SK-N-SH treated with all-trans-retinoic acid at 6 μM for 48 hours (cell line): ENCODE measurements around the gene TMEM163.

Experiments
- CREB5 ChIP-seq: fragments of 250-450 bp; sonication (Bioruptor Pico); IDR thresholded peaks from 2 replicates; pipeline ENCODE4 v1.5.1; 2020; ENCODE audit warnings: low read depth, mild to moderate bottlenecking, moderate library complexity
- CSDC2 ChIP-seq: fragments of 250-450 bp; sonication (Bioruptor Pico); IDR thresholded peaks from 2 replicates; pipeline ENCODE4 v1.5.0; 2020; ENCODE audit warnings: mild to moderate bottlenecking, moderate library complexity
- OSR1 ChIP-seq: fragments of 250-450 bp; sonication (Bioruptor Pico); IDR thresholded peaks from 2 replicates; pipeline ENCODE4 v1.8.0; 2022; ENCODE audit warnings: moderate library complexity, mild to moderate bottlenecking, inconsistent platforms
- PATZ1 ChIP-seq: fragments of 250-450 bp; sonication (Bioruptor Pico); IDR thresholded peaks from 2 replicates; pipeline ENCODE4 v1.8.0; 2020; ENCODE audit warnings: mild to moderate bottlenecking, moderate library complexity, borderline replicate concordance
- TSHZ2 ChIP-seq: fragments of 250-450 bp; sonication (Bioruptor Pico); IDR thresholded peaks from 2 replicates; pipeline ENCODE4 v1.5.0; 2020; ENCODE audit warnings: mild to moderate bottlenecking, moderate library complexity
- ZFP3 ChIP-seq: fragments of 250-450 bp; sonication (Bioruptor Pico); IDR thresholded peaks from 2 replicates; pipeline ENCODE4 v1.5.0; 2020; ENCODE audit warnings: mild to moderate bottlenecking, moderate library complexity
- ZFP30 ChIP-seq: fragments of 450-650 bp; formaldehyde crosslinking; IDR thresholded peaks from 2 replicates; pipeline ENCODE4 v1.5.0; 2022; ENCODE audit warnings: mild to moderate bottlenecking, moderate library complexity

- TF ChIP-seq TSHZ2 (CRISPR knock-in tag): no peak
- no peak for TF ChIP-seq OSR1 (CRISPR knock-in tag)
- no peak for TF ChIP-seq ZFP3 (CRISPR knock-in tag)
- TF ChIP-seq ZFP30 (CRISPR knock-in tag): no peak
- TF ChIP-seq PATZ1: no peak
- no peak for TF ChIP-seq CSDC2 (CRISPR knock-in tag)
- no peak for TF ChIP-seq CREB5 (CRISPR knock-in tag)
These were observed 58.0 kb downstream of the TMEM163 start for GRCh38 chr2:134660626-134661402.
